ENCODE measurements around the gene TBX2. TPM values are rescaled to one million over a fixed set of nuclear protein-coding genes. Genes with fewer than 3 reads are reported as not detected.

Gene TBX2
- polyA plus RNA-seq, 1 donor (not counting 4 experiments of a cell fraction or from before 2014, with no cell fraction given), result not detected

GRCh38 chr17:61398721-61399130 lies 917 bp upstream of the TBX2 start:
- TF ChIP-seq CTCF (optimal IDR thresholded peaks at IDR 0.05 in 1 of 3, IDR thresholded peaks at IDR 0.05 in 1 of 3, conservative IDR thresholded peaks at IDR 0.05 in 1 of 3; ENCODE audit: extremely low read depth in 1 of 3, insufficient read depth in 2 of 3, low read length in 3 of 3), result no peak
- TF ChIP-seq EZH2 (IDR thresholded peaks at IDR 0.05; ENCODE audit: low read length), result peak; percentile 89
- peak overlapping the region; percentile 33 to 49 (median 44) for H3K4me3 ChIP-seq (ENCODE audit: control insufficient read depth in 2 of 3, extremely low read depth in 1 of 3, insufficient read depth in 2 of 3, low read depth in 1 of 3, low read length in 3 of 3)
- H3K27me3 ChIP-seq (ENCODE audit: control insufficient read depth, extremely low read depth, insufficient read depth, low read length), result peaks cover 95% of the 10 kb centered on the region
- H4K20me1 ChIP-seq (ENCODE audit: control insufficient read depth, extremely low read depth, insufficient read depth, low read length), result peaks cover 4% of the 10 kb centered on the region
- H3K9me1 ChIP-seq (ENCODE audit: control insufficient read depth, extremely low read depth, insufficient read depth, low read length), result no peaks in the 10 kb centered on the region
- no peaks in the 10 kb centered on the region for H3K9me3 ChIP-seq (ENCODE audit: control insufficient read depth, low read depth, low read length)
- no peak overlapping the region for H2AFZ ChIP-seq (ENCODE audit: control insufficient read depth, low read length)
- no peak for DNase-seq (ENCODE audit: low read depth, low spot score)
- H3K4me1 ChIP-seq (ENCODE audit: control insufficient read depth, extremely low read depth, insufficient read depth, low read length), result peaks cover 4% of the 10 kb centered on the region
- no peaks in the 10 kb centered on the region for H3K79me2 ChIP-seq (ENCODE audit: control insufficient read depth, insufficient read depth, low read length)
- H3K36me3 ChIP-seq (ENCODE audit: control insufficient read depth in 2 of 2, extremely low read depth in 1 of 2, insufficient read depth in 2 of 2, low read length in 2 of 2), result no peaks in the 10 kb centered on the region
- dilution Hi-C loops (cut with MboI; ENCODE audit: extremely low pct_ligation_motif_present, low sequenced_read_pairs), result no loop called here
- no peak for FAIRE-seq
- no peak overlapping the region for H3K9ac ChIP-seq (ENCODE audit: control insufficient read depth, extremely low read depth, insufficient read depth, low read length)
- H3K27ac ChIP-seq (ENCODE audit: control insufficient read depth, insufficient read depth, low read length), result no peak overlapping the region
- H3K4me2 ChIP-seq (ENCODE audit: control insufficient read depth, extremely low read depth, insufficient read depth, low read depth, low read length), result peak overlapping the region; percentile 66

GRCh38 chr17:61400066-61400716 lies 548 bp downstream of the TBX2 start:
- Histone ChIP-seq H2AFZ (ENCODE audit: control insufficient read depth, low read length) (no peak overlapping the region), H3K4me1 (ENCODE audit: control insufficient read depth, extremely low read depth, insufficient read depth, low read length) (peaks cover 11% of the 10 kb centered on the region), H3K9ac (ENCODE audit: control insufficient read depth, extremely low read depth, insufficient read depth, low read length) (no peak overlapping the region), H3K4me2 (ENCODE audit: control insufficient read depth, extremely low read depth, insufficient read depth, low read depth, low read length) (peak overlapping the region; percentile 27), H4K20me1 (ENCODE audit: control insufficient read depth, extremely low read depth, insufficient read depth, low read length) (peaks cover 6% of the 10 kb centered on the region), H3K9me1 (ENCODE audit: control insufficient read depth, extremely low read depth, insufficient read depth, low read length) (no peaks in the 10 kb centered on the region), H3K9me3 (ENCODE audit: control insufficient read depth, low read depth, low read length) (no peaks in the 10 kb centered on the region), H3K4me3 (ENCODE audit: control insufficient read depth in 2 of 3, extremely low read depth in 1 of 3, insufficient read depth in 2 of 3, low read depth in 1 of 3, low read length in 3 of 3) (peak overlapping the region in 1 of 3 experiments; percentile 4), H3K36me3 (ENCODE audit: control insufficient read depth in 2 of 2, extremely low read depth in 1 of 2, insufficient read depth in 2 of 2, low read length in 2 of 2) (no peaks in the 10 kb centered on the region), H3K79me2 (ENCODE audit: control insufficient read depth, insufficient read depth, low read length) (no peaks in the 10 kb centered on the region), H3K27me3 (ENCODE audit: control insufficient read depth, extremely low read depth, insufficient read depth, low read length) (peaks cover 95% of the 10 kb centered on the region), H3K27ac (ENCODE audit: control insufficient read depth, insufficient read depth, low read length) (no peak overlapping the region)
- dilution Hi-C loops (cut with MboI; ENCODE audit: extremely low pct_ligation_motif_present, low sequenced_read_pairs), result no loop called here
- no peak for TF ChIP-seq EZH2 (IDR thresholded peaks at IDR 0.05; ENCODE audit: low read length)
- FAIRE-seq (no peak), DNase-seq (ENCODE audit: low read depth, low spot score) (no peak)

Measured in keratinocyte (primary cell).